K562 (cell line): ENCODE measurements around the gene ELOF1. TPM values are rescaled to one million over a fixed set of nuclear protein-coding genes. Genes with fewer than 3 reads are reported as not detected.

ENCODE experiments used
- ATF4 ChIP-seq: fragments of 450-650 bp; formaldehyde crosslinking; IDR thresholded peaks from 2 replicates; pipeline ENCODE4 v1.4.0; 2022; ENCODE audit warnings: mild to moderate bottlenecking, moderate library complexity
- BHLHE40 ChIP-seq: IDR thresholded peaks from 2 replicates; pipeline ENCODE4 v1.6.1; 2011; ENCODE audit warnings: low read length, improper control_type of control experiment
- BRF1 ChIP-seq: IDR thresholded peaks from 3 replicates; pipeline ENCODE4 v1.6.1; 2011; ENCODE audit warnings: borderline replicate concordance, mild to moderate bottlenecking; ENCODE audit not compliant: insufficient read length; ENCODE audit errors: extremely low read depth
- DEAF1 ChIP-seq: fragments of 450-650 bp; formaldehyde crosslinking; IDR thresholded peaks from 2 replicates; pipeline ENCODE4 v1.4.0; 2020; ENCODE audit warnings: mild to moderate bottlenecking, moderate library complexity
- HMBOX1 ChIP-seq: sonication (generic); IDR thresholded peaks from 2 replicates; pipeline ENCODE4 v1.6.1; 2016
- MBD2 ChIP-seq: sonication (generic); IDR thresholded peaks from 2 replicates; pipeline ENCODE4 v1.6.1; 2016; ENCODE audit warnings: low read depth, borderline replicate concordance
- NCOA4 ChIP-seq: fragments of 450-650 bp; IDR thresholded peaks from 2 replicates; pipeline ENCODE4 v1.6.1; 2018; ENCODE audit warnings: mild to moderate bottlenecking; ENCODE audit not compliant: partially characterized antibody
- PRMT5 ChIP-seq: sonication (generic); formaldehyde crosslinking; IDR thresholded peaks from 2 replicates; pipeline ENCODE4 v1.5.0; 2020; ENCODE audit warnings: missing genetic modification reagents
- THAP7 ChIP-seq: fragments of 250-450 bp; sonication (Bioruptor Pico); IDR thresholded peaks from 2 replicates; pipeline ENCODE4 v1.5.0; 2021
- WHSC1 ChIP-seq: IDR thresholded peaks from one replicate; pipeline ENCODE4 v1.6.1; 2012; ENCODE audit warnings: low read length, control low read depth, inconsistent platforms
- ZBTB7A ChIP-seq: IDR thresholded peaks from 2 replicates; pipeline ENCODE4 v1.6.1; 2011; ENCODE audit warnings: low read depth, mild to moderate bottlenecking, low read length, moderate library complexity, borderline replicate concordance; ENCODE audit not compliant: control insufficient read depth
- ZNF184 ChIP-seq: sonication (generic); formaldehyde crosslinking; IDR thresholded peaks from 2 replicates; pipeline ENCODE4 v1.5.0; 2020; ENCODE audit warnings: missing genetic modification reagents
- ZNF224 ChIP-seq: sonication (generic); formaldehyde crosslinking; IDR thresholded peaks from 2 replicates; pipeline ENCODE4 v1.8.0; 2022; ENCODE audit warnings: mild to moderate bottlenecking, missing genetic modification reagents
- ZNF699 ChIP-seq: fragments of 250-450 bp; sonication (Bioruptor Pico); IDR thresholded peaks from 2 replicates; pipeline ENCODE4 v1.8.0; 2021; ENCODE audit warnings: mild to moderate bottlenecking, moderate library complexity; ENCODE audit not compliant: insufficient replicate concordance
- ZNF707 ChIP-seq: fragments of 250-450 bp; sonication (Bioruptor Pico); conservative IDR thresholded peaks from 2 replicates; pipeline ENCODE4 v1.8.0; 2022; ENCODE audit warnings: inconsistent platforms, mild to moderate bottlenecking, moderate library complexity
- polyA plus RNA-seq, 8 experiments: library from polyadenylated mRNA; depleted of rRNA in 4 of 8; stranded (reverse) in 5 of 8; unstranded in 3 of 8; fragments of >200 nt; fragmentation: Nextera tagmentation in 2 of 8; fragmentation: Illumina TruSeq in 1 of 8; extraction: Ambion mirVana in 2 of 8; extraction: Trizol in 1 of 8; gene quantifications; 2 replicates each; pipeline versions ENCODE4 v1.2.1 to v1.2.3, GENCODE V29; 2011 to 2014; ENCODE audit warnings: inconsistent platforms in 1 of 8, missing spikeins in 1 of 8
- total RNA-seq, 7 experiments: library from RNA; depleted of rRNA in 6 of 7; stranded (reverse); fragments of >200 nt in 6 of 7; fragmentation: Illumina TruSeq in 2 of 7; extraction: Trizol in 2 of 7; gene quantifications; 2 replicates each; pipeline versions ENCODE4 v1.2.1 to v1.2.3, GENCODE V29; 2011 to 2021; ENCODE audit warnings: low replicate concordance in 1 of 7
- TF ChIP-seq, protein P1 (sequence below): fragments of 450-650 bp; formaldehyde crosslinking; IDR thresholded peaks from 2 replicates; pipeline ENCODE4 v1.4.0; 2022; ENCODE audit warnings: missing genetic modification characterization
- TF ChIP-seq, protein P2 (sequence below): fragments of 250-450 bp; sonication (Bioruptor Pico); IDR thresholded peaks from 2 replicates; pipeline ENCODE4 v1.4.0; 2020; ENCODE audit warnings: mild to moderate bottlenecking, moderate library complexity
- TF ChIP-seq, protein P3 (sequence below): fragments of 200-800 bp; sonication (Bioruptor generic); IDR thresholded peaks from 2 replicates; pipeline ENCODE4 v1.6.1; 2017; ENCODE audit warnings: missing genetic modification characterization, missing compliant biosample characterization

ELOF1 gene
- total and polyA plus RNA-seq, 9 of the 15 experiments (the other 6 are each of a cell fraction or from before 2014, with no cell fraction given) = 16.7 to 147 (median 74.2) TPM

DNA sequence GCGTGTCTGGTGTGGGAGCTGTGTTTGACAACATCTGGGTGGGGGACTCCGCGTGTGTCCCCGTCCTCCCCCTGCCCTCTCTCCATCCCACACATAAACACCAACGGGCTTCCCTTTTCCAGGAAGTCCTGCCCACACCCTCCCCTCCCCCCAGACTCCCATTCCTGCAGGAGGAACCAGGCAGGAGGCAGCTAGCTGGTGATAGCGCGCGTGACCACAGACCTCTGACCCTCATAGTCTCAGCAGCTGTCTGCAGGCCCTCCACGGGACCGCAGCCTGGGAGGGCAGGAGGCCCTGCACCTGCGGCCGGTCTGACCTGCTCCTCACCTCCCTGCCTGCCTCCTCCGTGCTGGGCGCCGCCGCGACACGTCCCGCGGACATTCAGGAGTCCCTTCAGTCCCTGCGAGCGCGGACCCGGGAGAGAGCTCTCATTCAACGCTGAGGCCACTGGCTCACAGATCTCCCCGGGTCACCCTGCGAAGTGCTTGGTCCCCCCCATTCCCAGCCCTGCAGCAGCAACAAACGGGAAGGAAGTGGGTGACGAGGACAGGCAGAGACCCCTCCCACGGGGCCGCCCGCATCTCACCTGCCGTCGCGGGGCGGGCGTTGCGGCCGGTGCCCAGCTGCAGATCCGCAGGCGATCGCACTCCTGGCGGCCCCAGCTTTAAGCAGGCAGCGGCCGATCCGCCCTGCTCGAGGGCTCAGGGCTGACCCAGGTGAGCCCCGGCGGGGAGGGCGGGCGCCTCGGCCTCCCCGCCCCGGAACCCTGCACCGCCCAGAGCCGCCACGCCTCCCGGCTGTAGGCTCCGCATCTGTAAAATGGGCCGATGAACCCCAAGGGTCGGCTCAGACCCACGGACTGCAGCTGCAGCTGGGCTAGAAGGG, 19.5 kb upstream of the ELOF1 start (continued):
- no peak for TF ChIP-seq HMBOX1
- TF ChIP-seq, protein P1, sequence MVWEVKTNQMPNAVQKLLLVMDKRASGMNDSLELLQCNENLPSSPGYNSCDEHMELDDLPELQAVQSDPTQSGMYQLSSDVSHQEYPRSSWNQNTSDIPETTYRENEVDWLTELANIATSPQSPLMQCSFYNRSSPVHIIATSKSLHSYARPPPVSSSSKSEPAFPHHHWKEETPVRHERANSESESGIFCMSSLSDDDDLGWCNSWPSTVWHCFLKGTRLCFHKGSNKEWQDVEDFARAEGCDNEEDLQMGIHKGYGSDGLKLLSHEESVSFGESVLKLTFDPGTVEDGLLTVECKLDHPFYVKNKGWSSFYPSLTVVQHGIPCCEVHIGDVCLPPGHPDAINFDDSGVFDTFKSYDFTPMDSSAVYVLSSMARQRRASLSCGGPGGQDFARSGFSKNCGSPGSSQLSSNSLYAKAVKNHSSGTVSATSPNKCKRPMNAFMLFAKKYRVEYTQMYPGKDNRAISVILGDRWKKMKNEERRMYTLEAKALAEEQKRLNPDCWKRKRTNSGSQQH (CRISPR knock-in tag) = no peak
- no peak for TF ChIP-seq ZNF699 (CRISPR knock-in tag)
- TF ChIP-seq NCOA4 = no peak
- TF ChIP-seq PRMT5 (CRISPR knock-in tag) = no peak
- no peak for TF ChIP-seq MBD2
- no peak for TF ChIP-seq ATF4 (CRISPR knock-in tag)
- TF ChIP-seq, protein P2, sequence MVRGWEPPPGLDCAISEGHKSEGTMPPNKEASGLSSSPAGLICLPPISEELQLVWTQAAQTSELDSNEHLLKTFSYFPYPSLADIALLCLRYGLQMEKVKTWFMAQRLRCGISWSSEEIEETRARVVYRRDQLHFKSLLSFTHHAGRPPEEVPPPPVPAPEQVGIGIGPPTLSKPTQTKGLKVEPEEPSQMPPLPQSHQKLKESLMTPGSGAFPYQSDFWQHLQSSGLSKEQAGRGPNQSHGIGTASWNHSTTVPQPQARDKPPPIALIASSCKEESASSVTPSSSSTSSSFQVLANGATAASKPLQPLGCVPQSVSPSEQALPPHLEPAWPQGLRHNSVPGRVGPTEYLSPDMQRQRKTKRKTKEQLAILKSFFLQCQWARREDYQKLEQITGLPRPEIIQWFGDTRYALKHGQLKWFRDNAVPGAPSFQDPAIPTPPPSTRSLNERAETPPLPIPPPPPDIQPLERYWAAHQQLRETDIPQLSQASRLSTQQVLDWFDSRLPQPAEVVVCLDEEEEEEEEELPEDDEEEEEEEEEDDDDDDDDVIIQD (CRISPR knock-in tag) = no peak
- TF ChIP-seq ZBTB7A = peak; percentile 36; the same call in 1 of the 2 replicates
- TF ChIP-seq, protein P3, sequence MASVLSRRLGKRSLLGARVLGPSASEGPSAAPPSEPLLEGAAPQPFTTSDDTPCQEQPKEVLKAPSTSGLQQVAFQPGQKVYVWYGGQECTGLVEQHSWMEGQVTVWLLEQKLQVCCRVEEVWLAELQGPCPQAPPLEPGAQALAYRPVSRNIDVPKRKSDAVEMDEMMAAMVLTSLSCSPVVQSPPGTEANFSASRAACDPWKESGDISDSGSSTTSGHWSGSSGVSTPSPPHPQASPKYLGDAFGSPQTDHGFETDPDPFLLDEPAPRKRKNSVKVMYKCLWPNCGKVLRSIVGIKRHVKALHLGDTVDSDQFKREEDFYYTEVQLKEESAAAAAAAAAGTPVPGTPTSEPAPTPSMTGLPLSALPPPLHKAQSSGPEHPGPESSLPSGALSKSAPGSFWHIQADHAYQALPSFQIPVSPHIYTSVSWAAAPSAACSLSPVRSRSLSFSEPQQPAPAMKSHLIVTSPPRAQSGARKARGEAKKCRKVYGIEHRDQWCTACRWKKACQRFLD (CRISPR knock-in tag) = peak; percentile 52; the same call in 1 of the 2 replicates
- no peak for TF ChIP-seq THAP7 (CRISPR knock-in tag)
- no peak for TF ChIP-seq BRF1
- no peak for TF ChIP-seq ZNF707 (CRISPR knock-in tag)
- no peak for TF ChIP-seq ZNF224 (CRISPR knock-in tag)
- no peak for TF ChIP-seq ZNF184 (CRISPR knock-in tag)
- TF ChIP-seq WHSC1 = no peak
- peak; percentile 94 for TF ChIP-seq BHLHE40
- TF ChIP-seq DEAF1 (CRISPR knock-in tag) = no peak
